C4-2B (cell line): ENCODE data around the gene TRIM4.

ENCODE experiments used
- ZFX ChIP-seq: fragments of 450-650 bp; IDR thresholded peaks from 2 replicates; pipeline ENCODE4 v1.6.1; 2017
- TF ChIP-seq, protein P1 (sequence below): fragments of 450-650 bp; conservative IDR thresholded peaks from 2 replicates; pipeline ENCODE4 v1.5.1; 2017; ENCODE audit warnings: mild to moderate bottlenecking

DNA sequence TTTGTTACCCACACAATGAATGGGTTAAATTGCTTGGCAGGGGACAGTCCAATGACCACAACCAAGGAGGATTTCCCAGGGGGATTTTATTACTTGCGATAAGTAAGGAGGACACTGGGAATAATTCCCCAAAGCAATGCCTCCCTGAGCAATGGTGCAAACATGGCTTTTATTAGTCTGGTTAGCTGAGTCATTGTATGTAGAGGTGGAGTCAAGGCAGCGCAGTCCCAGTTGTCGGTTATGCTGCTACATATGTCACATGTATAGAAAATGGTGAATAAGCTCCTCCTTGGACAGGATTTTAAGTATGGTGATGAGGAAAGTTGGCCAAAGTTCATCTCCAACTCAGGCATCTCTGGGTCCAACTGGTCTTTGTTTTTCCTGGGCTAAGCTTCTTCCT is 3.9 kb upstream of the TRIM4 start:
- TF ChIP-seq, protein P1, sequence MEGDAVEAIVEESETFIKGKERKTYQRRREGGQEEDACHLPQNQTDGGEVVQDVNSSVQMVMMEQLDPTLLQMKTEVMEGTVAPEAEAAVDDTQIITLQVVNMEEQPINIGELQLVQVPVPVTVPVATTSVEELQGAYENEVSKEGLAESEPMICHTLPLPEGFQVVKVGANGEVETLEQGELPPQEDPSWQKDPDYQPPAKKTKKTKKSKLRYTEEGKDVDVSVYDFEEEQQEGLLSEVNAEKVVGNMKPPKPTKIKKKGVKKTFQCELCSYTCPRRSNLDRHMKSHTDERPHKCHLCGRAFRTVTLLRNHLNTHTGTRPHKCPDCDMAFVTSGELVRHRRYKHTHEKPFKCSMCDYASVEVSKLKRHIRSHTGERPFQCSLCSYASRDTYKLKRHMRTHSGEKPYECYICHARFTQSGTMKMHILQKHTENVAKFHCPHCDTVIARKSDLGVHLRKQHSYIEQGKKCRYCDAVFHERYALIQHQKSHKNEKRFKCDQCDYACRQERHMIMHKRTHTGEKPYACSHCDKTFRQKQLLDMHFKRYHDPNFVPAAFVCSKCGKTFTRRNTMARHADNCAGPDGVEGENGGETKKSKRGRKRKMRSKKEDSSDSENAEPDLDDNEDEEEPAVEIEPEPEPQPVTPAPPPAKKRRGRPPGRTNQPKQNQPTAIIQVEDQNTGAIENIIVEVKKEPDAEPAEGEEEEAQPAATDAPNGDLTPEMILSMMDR: no peak
- TF ChIP-seq ZFX: no peak
